ENCODE data around the gene PPP1CC. TPM values are rescaled to one million over a fixed set of nuclear protein-coding genes. Genes with fewer than 3 reads are reported as not detected.
A peak's percentile ranks its signal among the peaks of the same experiment; 100 is the strongest.

Gene PPP1CC
- total RNA-seq, 2 experiments from 2014 or later = 146 to 264 TPM

DNA sequence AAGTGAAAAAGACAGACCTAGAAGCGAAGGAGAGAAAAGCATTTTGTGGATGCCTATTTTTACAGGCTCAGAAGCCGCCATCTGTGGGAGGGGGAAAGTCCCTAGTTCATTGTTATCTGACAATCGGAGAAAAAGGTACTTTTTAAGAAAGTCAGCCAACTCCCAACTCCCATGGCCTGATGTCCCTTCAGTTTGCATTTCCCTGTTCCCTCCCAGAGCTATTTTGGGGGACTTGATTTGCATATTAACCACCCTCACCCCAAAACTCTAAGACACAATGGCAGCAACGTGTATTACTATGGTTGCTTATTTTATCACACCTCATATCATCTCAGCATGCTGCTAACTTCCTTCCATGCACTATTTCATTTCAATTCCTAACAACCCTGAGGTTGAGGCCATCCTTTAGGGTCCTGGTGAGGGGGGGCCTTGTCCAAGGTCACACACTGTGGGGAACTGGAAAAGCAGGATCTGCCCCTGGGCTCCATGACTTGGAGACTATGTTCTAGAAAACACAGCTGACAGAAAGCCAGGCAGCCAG lies 72.5 kb downstream of the PPP1CC start:
- intact Hi-C loops (cut with micrococcal nuclease; ENCODE audit: unreplicated experiment) = no loop called here
- no peaks in the 10 kb centered on the region for H3K9me2 ChIP-seq (ENCODE audit: insufficient read depth, low read length)
- no peaks in the 10 kb centered on the region for H3K79me2 ChIP-seq (ENCODE audit: insufficient read depth, low read depth, low read length)
- DNase-seq (ENCODE audit: low spot score) = peak; percentile 60
- peak overlapping the region; percentile 33 for H3K4me3 ChIP-seq (ENCODE audit: low read depth, low read length, poor library complexity, severe bottlenecking)
- no TSS peak for BruUV-seq (replicated peaks)
- peaks cover 73% of the 10 kb centered on the region for H3K4me1 ChIP-seq (ENCODE audit: insufficient read depth, low read length, poor library complexity, severe bottlenecking)
- H4K20me1 ChIP-seq (ENCODE audit: insufficient read depth, low read length) = no peaks in the 10 kb centered on the region
- POLR2A ChIA-PET = interaction anchor here (1.5 kb wide), 2 partner anchors 21 to 54 kb away, joined by 4 to 5 read pairs; no protein-coding TSS in a partner anchor
- peak overlapping the region; percentile 84 for H2AFZ ChIP-seq (ENCODE audit: low read length)
- no peak for TF ChIP-seq EZH2phosphoT487 (IDR thresholded peaks at IDR 0.05; ENCODE audit: borderline replicate concordance, low read depth, low read length)
- TF ChIP-seq CTCF (conservative IDR thresholded peaks at IDR 0.05; ENCODE audit: low read length) = no peak
- H3K36me3 ChIP-seq (ENCODE audit: insufficient read depth, low read length) = no peaks in the 10 kb centered on the region
- no peaks in the 10 kb centered on the region for H3K9me3 ChIP-seq (ENCODE audit: low read length)
- CTCF ChIA-PET (ENCODE audit: unreplicated experiment) = interaction anchor here (0.7 kb wide), 1 partner anchor 56 kb away, joined by 4 read pairs; the partner anchor contains the start of gene TCTN1
- H3K4me2 ChIP-seq (ENCODE audit: low read length) = peak overlapping the region; percentile 75
- peak overlapping the region; percentile 76 for H3K27ac ChIP-seq (ENCODE audit: low read depth, low read length, poor library complexity, severe bottlenecking)

Other genes with a start within 250 kb of the PPP1CC start
- gene VPS29, start 240.8 kb downstream of the PPP1CC start, total RNA-seq (2014; rRNA removed; shearing (Covaris generic)) = 52.3 and 80.3 TPM in 2 replicates
- 162 and 168 TPM in 2 replicates for gene VPS29, start 240.8 kb downstream of the PPP1CC start, total RNA-seq (2022)
- gene RAD9B, start 240.6 kb downstream of the PPP1CC start, total RNA-seq (2014; rRNA removed; shearing (Covaris generic)) = 0.46 and 0.76 TPM in 2 replicates
- gene RAD9B, start 240.6 kb downstream of the PPP1CC start, total RNA-seq (2022) = 1.9 and 3.0 TPM in 2 replicates
- 8.3 and 11.4 TPM in 2 replicates for gene PPTC7, start 159.6 kb downstream of the PPP1CC start, total RNA-seq (2014; rRNA removed; shearing (Covaris generic))
- 29.7 and 30.6 TPM in 2 replicates for gene PPTC7, start 159.6 kb downstream of the PPP1CC start, total RNA-seq (2022)
- 4.0 and 8.7 TPM in 2 replicates for gene TCTN1, start 128.8 kb downstream of the PPP1CC start, total RNA-seq (2014; rRNA removed; shearing (Covaris generic))
- 19.9 and 21.0 TPM in 2 replicates for gene TCTN1, start 128.8 kb downstream of the PPP1CC start, total RNA-seq (2022)
- 6.4 and 9.3 TPM in 2 replicates for gene HVCN1, start 53.8 kb downstream of the PPP1CC start, total RNA-seq (2014; rRNA removed; shearing (Covaris generic))
- gene HVCN1, start 53.8 kb downstream of the PPP1CC start, total RNA-seq (2022) = 4.5 and 4.9 TPM in 2 replicates
- not detected in 2 replicates for gene CCDC63, start 104.1 kb upstream of the PPP1CC start, total RNA-seq (2014; rRNA removed; shearing (Covaris generic))
- not detected in 2 replicates for gene CCDC63, start 104.1 kb upstream of the PPP1CC start, total RNA-seq (2022)
- not detected in 2 replicates for gene MYL2, start 177.7 kb upstream of the PPP1CC start, total RNA-seq (2014; rRNA removed; shearing (Covaris generic))
- gene MYL2, start 177.7 kb upstream of the PPP1CC start, total RNA-seq (2022) = 6.4 and 7.4 TPM in 2 replicates

Data from OCI-LY7 (cell line).